Subcutaneous adipose tissue (tissue), 4 donors: ENCODE data around the gene DEPP1. TPM values are rescaled to one million over a fixed set of nuclear protein-coding genes. Genes with fewer than 3 reads are reported as not detected.

Experiments
- CTCF ChIP-seq: fragments of 450-650 bp; IDR thresholded peaks from one replicate; pipeline ENCODE4 v1.5.1; 2016; ENCODE audit warnings: low read depth, mild to moderate bottlenecking, control low read depth, antibody characterized with exemption, moderate library complexity
- total RNA-seq, 4 donors: library from RNA; depleted of rRNA; stranded (reverse); fragments of >200 nt; gene quantifications; one replicate each; pipeline ENCODE4 v1.1.0, GENCODE V29; 2016

DEPP1 gene
- total RNA-seq, 4 donors from 2014 or later = 248 to 566 (median 406) TPM

GRCh38 chr10:44971935-44972757 is 6.5 kb downstream of the DEPP1 start:
- TF ChIP-seq CTCF = no peak

- no peak for TF ChIP-seq CTCF
Measured at GRCh38 chr10:44971434-44971833, 7.2 kb downstream of the DEPP1 start.

GRCh38 chr10:44970812-44971395 is 7.7 kb downstream of the DEPP1 start:
- TF ChIP-seq CTCF = no peak

- TF ChIP-seq CTCF = no peak
Measured at GRCh38 chr10:44969854-44970253, 8.8 kb downstream of the DEPP1 start.

DNA sequence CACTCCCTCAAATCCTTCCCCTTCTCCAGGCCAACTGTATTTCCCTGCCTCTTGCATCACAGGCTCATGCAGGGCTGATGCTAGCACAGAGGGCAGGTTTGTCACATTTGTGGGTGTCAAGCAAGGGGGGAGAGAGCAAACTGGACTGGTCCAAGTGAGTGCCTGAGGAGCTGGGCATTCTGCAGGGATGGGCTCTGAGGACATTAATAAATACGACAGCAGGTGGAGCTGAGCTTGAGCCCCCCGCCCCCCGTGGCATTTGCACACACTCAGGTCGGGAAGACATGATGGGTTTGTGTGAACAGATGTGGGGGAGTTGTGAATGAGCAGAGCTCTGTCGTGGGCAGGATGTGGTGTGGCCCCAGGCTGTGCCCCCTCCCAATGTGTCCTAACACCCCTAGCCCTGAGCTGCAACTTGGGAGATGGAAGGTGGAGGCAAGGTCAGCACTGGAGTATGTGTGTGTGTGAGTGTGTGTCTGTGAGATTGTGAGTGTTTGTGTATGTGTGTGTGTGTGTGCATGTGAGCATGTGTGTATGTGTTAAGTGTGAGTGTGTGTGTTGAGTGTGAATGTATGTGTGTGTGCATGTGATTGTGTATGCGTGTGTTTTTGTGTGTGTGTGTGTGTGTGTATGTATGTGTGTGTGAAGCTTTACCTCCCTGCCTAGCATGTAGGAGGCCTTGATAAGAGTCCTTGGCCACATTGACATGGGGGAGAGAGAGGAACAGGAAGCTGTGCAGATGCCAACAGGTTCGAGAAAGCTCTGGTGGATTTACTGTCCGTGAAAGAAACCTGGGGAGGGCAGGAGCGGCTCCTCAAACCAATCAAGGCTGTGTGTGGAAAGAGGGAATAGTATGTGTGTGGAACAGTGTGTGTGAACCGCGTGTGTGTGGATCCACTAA is 9.9 kb downstream of the DEPP1 start:
- no peak for TF ChIP-seq CTCF

DNA sequence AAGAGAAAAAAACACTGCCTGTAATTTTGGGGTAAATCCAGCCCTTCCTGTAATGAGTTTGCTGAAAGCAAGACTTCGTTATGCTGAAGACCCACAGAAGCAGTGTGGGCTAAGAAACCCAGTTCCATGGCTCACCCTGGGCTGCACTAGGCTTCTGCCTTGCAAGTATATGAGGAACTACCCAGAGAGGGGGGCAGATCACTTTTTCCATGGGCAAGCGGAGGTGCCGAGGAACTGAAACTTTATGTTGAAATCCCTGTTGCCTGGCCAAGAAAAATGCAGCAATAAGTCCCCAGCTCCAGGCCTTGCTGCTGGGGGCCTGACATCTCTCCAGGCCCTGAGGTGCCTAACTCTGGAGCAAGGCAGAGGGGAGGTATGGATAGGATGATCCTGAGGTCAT is 10.5 kb downstream of the DEPP1 start:
- TF ChIP-seq CTCF = no peak

GRCh38 chr10:44967616-44968015 is 11.0 kb downstream of the DEPP1 start:
- TF ChIP-seq CTCF = no peak
